ENCODE results near the gene BLMH.

Gene BLMH

GRCh38 chr17:30291543-30292285, at the start of gene BLMH:
Gene BLMH, minus strand, starts transcription at chr17:30291944. Its CDS starts 125 bp downstream, at chr17:30291819.
- peak within 1 kb of the TSS; percentile 79 for H3K4me2 ChIP-seq (ENCODE audit: low read depth, low read length, poor library complexity, severe bottlenecking)
- H3K4me3 ChIP-seq (ENCODE audit: low read length, poor library complexity, severe bottlenecking), result peak within 1 kb of the TSS; percentile 94
- no peaks in the 10 kb centered on the region; the same call in 1 of the 2 replicates for H3F3A ChIP-seq (ENCODE audit: low read depth)
- peaks cover 24% of the 10 kb centered on the region for H3K79me2 ChIP-seq (ENCODE audit: insufficient read depth, low read length)
- H3K36me3 ChIP-seq (ENCODE audit: insufficient read depth, low read length), result peaks cover 10% of the 10 kb centered on the region; the same call in 1 of the 2 replicates
- H3K27me3 ChIP-seq (ENCODE audit: insufficient read depth, low read length, poor library complexity, severe bottlenecking), result no peaks in the 10 kb centered on the region
- peak within 1 kb of the TSS; percentile 79 for H3K9ac ChIP-seq (ENCODE audit: low read depth, low read length, poor library complexity, severe bottlenecking)
- no peak for TF ChIP-seq EZH2phosphoT487 (IDR thresholded peaks at IDR 0.05; ENCODE audit: borderline replicate concordance)
- TF ChIP-seq CTCF (conservative IDR thresholded peaks at IDR 0.05; ENCODE audit: low read length), result no peak
- H2AFZ ChIP-seq (ENCODE audit: low read length), result peak within 1 kb of the TSS; percentile 97
- no peaks in the 10 kb centered on the region for H3K9me2 ChIP-seq (replicated peaks; ENCODE audit: low read depth, low read length)
- H3K4me1 ChIP-seq (ENCODE audit: insufficient read depth, low read length, poor library complexity, severe bottlenecking), result peaks cover 22% of the 10 kb centered on the region
- H4K20me1 ChIP-seq (ENCODE audit: insufficient read depth, low read length, poor library complexity, severe bottlenecking), result peaks cover 23% of the 10 kb centered on the region
- no peaks in the 10 kb centered on the region for H3K9me3 ChIP-seq (ENCODE audit: insufficient read depth, low read depth, low read length)

- Histone ChIP-seq H3K9me2 (replicated peaks; ENCODE audit: low read depth, low read length) (no peaks in the 10 kb centered on the region), H3F3A (ENCODE audit: low read depth) (no peaks in the 10 kb centered on the region), H3K4me1 (ENCODE audit: insufficient read depth, low read length, poor library complexity, severe bottlenecking) (no peaks in the 10 kb centered on the region), H3K79me2 (ENCODE audit: insufficient read depth, low read length) (no peaks in the 10 kb centered on the region), H3K4me2 (ENCODE audit: low read depth, low read length, poor library complexity, severe bottlenecking) (no peak overlapping the region), H2AFZ (ENCODE audit: low read length) (peak overlapping the region; percentile 56; the same call in 1 of the 2 replicates), H3K4me3 (ENCODE audit: low read length, poor library complexity, severe bottlenecking) (no peak overlapping the region), H4K20me1 (ENCODE audit: insufficient read depth, low read length, poor library complexity, severe bottlenecking) (no peaks in the 10 kb centered on the region), H3K9me3 (ENCODE audit: insufficient read depth, low read depth, low read length) (no peaks in the 10 kb centered on the region), H3K36me3 (ENCODE audit: insufficient read depth, low read length) (no peaks in the 10 kb centered on the region), H3K9ac (ENCODE audit: low read depth, low read length, poor library complexity, severe bottlenecking) (no peak overlapping the region), H3K27me3 (ENCODE audit: insufficient read depth, low read length, poor library complexity, severe bottlenecking) (no peaks in the 10 kb centered on the region)
- TF ChIP-seq CTCF (conservative IDR thresholded peaks at IDR 0.05; ENCODE audit: low read length), result no peak
- TF ChIP-seq EZH2phosphoT487 (IDR thresholded peaks at IDR 0.05; ENCODE audit: borderline replicate concordance), result no peak
Observed at GRCh38 chr17:30340801-30341356, 49.1 kb upstream of the BLMH start.

- no peak overlapping the region for H2AFZ ChIP-seq (ENCODE audit: low read length)
- TF ChIP-seq EZH2phosphoT487 (IDR thresholded peaks at IDR 0.05; ENCODE audit: borderline replicate concordance) (no peak), CTCF (conservative IDR thresholded peaks at IDR 0.05; ENCODE audit: low read length) (no peak)
Observed at GRCh38 chr17:30339086-30339485, 47.3 kb upstream of the BLMH start.

More at GRCh38 chr17:30339086-30339485, 47.3 kb upstream of the BLMH start:
- Histone ChIP-seq H3K9ac (ENCODE audit: low read depth, low read length, poor library complexity, severe bottlenecking) (no peak overlapping the region), H3F3A (ENCODE audit: low read depth) (no peaks in the 10 kb centered on the region), H3K27me3 (ENCODE audit: insufficient read depth, low read length, poor library complexity, severe bottlenecking) (no peaks in the 10 kb centered on the region), H3K9me2 (replicated peaks; ENCODE audit: low read depth, low read length) (no peaks in the 10 kb centered on the region), H3K79me2 (ENCODE audit: insufficient read depth, low read length) (no peaks in the 10 kb centered on the region), H3K9me3 (ENCODE audit: insufficient read depth, low read depth, low read length) (no peaks in the 10 kb centered on the region), H3K4me2 (ENCODE audit: low read depth, low read length, poor library complexity, severe bottlenecking) (no peak overlapping the region), H3K36me3 (ENCODE audit: insufficient read depth, low read length) (no peaks in the 10 kb centered on the region), H3K4me3 (ENCODE audit: low read length, poor library complexity, severe bottlenecking) (no peak overlapping the region), H3K4me1 (ENCODE audit: insufficient read depth, low read length, poor library complexity, severe bottlenecking) (no peaks in the 10 kb centered on the region), H4K20me1 (ENCODE audit: insufficient read depth, low read length, poor library complexity, severe bottlenecking) (no peaks in the 10 kb centered on the region)
